HUES48 (cell line): Measurements from ENCODE around the gene SLC4A4.

Experiments used
- H3K27ac ChIP-seq: one replicate; pipeline ENCODE4 v1.7.0; 2013; ENCODE audit warnings: low read depth, low read length, inconsistent platforms
- H3K27me3 ChIP-seq: 2 replicates; pipeline ENCODE4 v1.6.1; 2013; ENCODE audit warnings: mild to moderate bottlenecking, low read length; ENCODE audit not compliant: control insufficient read depth, insufficient read depth
- H3K36me3 ChIP-seq: 2 replicates; pipeline ENCODE4 v1.6.1; 2013; ENCODE audit warnings: low read length; ENCODE audit not compliant: control insufficient read depth, insufficient read depth
- H3K4me1 ChIP-seq: 2 replicates; pipeline ENCODE4 v1.6.1; 2013; ENCODE audit warnings: mild to moderate bottlenecking, low read length; ENCODE audit not compliant: control insufficient read depth, insufficient read depth
- H3K4me3 ChIP-seq: 2 replicates; pipeline ENCODE4 v1.5.1; 2013; ENCODE audit warnings: mild to moderate bottlenecking, low read depth, low read length
- H3K9ac ChIP-seq: 2 replicates; pipeline ENCODE4 v1.6.1; 2013; ENCODE audit warnings: mild to moderate bottlenecking, low read depth, low read length, moderate library complexity
- H3K9me3 ChIP-seq: 2 replicates; pipeline ENCODE4 v1.6.1; 2013; ENCODE audit warnings: low read length; ENCODE audit not compliant: control insufficient read depth, insufficient read depth

SLC4A4 gene

DNA sequence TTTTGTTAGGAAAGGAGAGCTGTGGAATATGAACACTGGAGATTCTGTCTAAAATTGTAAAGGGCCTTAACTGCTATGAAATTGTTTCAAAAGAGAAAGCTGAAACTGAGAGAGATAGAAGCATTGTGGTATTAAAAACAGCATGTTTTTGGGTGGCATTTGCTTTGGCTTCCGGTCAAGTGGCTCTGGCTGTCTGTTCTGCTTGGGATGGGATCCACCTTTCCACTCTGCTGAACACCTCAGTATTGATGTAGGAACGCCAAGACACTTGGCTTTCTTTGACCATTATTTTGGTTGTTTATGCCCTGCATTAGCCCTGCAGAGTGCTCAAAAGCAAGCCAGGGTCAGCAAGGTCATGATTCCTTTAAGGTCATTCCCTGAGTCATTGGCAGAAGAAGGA lies 199.7 kb downstream of the SLC4A4 start:
- Histone ChIP-seq H3K36me3 (no peaks in the 10 kb centered on the region), H3K27ac (no peak overlapping the region), H3K4me1 (no peaks in the 10 kb centered on the region), H3K9me3 (no peaks in the 10 kb centered on the region), H3K9ac (no peak overlapping the region), H3K27me3 (no peaks in the 10 kb centered on the region), H3K4me3 (no peak overlapping the region)

DNA sequence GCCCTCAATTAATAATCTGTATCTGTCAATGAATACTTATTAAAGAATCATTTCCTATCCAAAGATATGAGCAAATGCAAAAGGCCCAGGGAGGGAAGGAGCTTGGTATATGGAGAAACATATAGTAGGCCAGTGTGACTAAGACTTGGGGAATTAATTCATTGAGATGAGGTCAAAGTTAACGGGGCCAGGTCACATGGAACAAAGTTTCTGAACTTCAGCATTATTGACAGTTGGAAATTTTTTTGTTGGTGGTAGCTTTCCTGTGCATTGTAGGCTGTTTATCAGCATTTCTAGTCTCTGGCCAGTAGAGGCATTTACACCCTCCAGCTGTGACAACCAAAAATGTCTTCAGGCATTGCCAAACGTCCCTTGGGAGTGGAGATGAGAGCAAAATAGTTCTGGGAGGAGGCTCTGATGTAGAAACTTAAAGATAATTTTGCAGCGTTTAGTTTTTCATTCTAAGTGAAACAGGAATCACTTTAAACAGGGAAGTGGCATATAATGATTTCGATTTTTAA lies 202.0 kb downstream of the SLC4A4 start:
- Histone ChIP-seq H3K9ac (no peak overlapping the region), H3K9me3 (no peaks in the 10 kb centered on the region), H3K4me3 (no peak overlapping the region), H3K4me1 (no peaks in the 10 kb centered on the region), H3K27ac (no peak overlapping the region), H3K36me3 (no peaks in the 10 kb centered on the region), H3K27me3 (no peaks in the 10 kb centered on the region)

DNA sequence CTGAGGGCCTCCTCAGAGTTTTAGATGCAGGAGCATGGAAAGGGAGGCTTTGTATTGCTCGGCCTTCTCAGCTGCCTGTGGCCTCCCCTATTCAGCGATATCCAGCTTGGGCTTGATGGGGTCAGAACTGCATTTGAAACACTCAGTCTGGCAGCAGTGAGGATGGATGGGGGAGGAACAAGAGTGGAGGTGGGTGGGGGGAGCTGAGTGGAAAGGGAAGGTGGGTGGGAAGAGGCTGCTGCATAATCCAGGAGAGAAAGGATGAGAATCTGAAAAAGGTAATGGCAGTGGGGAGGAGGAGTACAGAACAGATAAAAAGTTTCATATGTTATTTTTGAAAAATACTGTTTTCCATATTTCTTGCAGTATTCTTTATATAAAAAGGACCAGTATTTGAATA lies 202.7 kb downstream of the SLC4A4 start:
- no peaks in the 10 kb centered on the region for H3K27me3 ChIP-seq
- H3K27ac ChIP-seq, result no peak overlapping the region
- H3K9me3 ChIP-seq, result no peaks in the 10 kb centered on the region
- H3K4me1 ChIP-seq, result no peaks in the 10 kb centered on the region
- H3K36me3 ChIP-seq, result no peaks in the 10 kb centered on the region
- no peak overlapping the region for H3K4me3 ChIP-seq
- no peak overlapping the region for H3K9ac ChIP-seq

DNA sequence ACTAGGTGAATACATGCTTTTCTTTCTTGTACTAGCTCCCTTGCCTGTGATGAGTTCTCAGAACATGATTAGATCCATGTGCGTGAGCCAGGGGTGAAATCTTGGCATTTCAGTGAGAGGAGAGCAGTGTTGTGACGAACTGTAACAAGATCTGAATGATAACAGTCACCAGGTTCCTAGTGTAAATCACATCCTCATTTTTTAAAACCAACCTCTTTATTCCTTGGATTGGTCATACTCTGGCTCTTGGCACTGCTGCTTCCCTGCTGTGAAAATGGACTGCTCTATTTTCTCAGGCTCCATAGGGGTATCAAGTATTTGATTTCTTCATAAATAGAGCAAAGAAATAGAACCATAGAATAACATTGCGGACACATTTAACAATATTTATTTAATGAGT lies 206.3 kb downstream of the SLC4A4 start:
- no peak overlapping the region for H3K9ac ChIP-seq
- H3K27ac ChIP-seq, result no peak overlapping the region
- H3K36me3 ChIP-seq, result no peaks in the 10 kb centered on the region
- no peak overlapping the region for H3K4me3 ChIP-seq
- H3K9me3 ChIP-seq, result no peaks in the 10 kb centered on the region
- no peaks in the 10 kb centered on the region for H3K27me3 ChIP-seq
- peaks cover 4% of the 10 kb centered on the region; the same call in 1 of the 2 replicates for H3K4me1 ChIP-seq

DNA sequence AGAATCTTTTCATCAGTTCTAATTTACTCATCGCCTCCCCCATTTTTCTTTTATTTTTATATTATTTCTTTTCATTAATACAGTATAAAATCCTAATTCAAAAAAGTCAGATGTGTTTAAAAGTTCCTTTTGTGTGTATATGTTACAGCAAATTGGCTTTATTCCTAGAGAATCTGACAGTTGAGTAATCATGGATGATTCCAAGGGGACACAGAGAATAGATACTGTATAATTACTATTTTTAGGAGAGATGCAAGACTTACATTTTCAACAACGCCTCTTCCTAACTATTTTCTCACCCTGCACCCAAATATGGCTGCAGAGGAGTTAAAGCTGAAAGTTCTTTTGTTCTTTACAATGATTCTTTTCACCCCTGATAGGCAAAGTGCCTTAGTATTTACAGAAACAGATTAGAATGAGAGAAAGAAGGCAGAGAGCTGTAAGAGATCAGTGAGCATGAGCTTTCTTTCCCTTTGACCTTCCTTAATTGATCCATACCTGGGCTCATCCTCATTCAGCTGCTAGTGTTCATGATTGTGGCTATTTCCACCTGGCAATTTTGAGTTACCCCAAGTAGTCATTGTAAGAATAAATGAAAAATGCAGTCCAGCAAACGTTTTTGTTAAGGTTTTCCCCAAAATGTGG lies 210.8 kb downstream of the SLC4A4 start:
- Histone ChIP-seq H3K9me3 (no peaks in the 10 kb centered on the region), H3K4me1 (peaks cover 13% of the 10 kb centered on the region; the same call in 1 of the 2 replicates), H3K9ac (no peak overlapping the region), H3K36me3 (no peaks in the 10 kb centered on the region), H3K27ac (peak overlapping the region; percentile 34), H3K4me3 (no peak overlapping the region), H3K27me3 (no peaks in the 10 kb centered on the region)

DNA sequence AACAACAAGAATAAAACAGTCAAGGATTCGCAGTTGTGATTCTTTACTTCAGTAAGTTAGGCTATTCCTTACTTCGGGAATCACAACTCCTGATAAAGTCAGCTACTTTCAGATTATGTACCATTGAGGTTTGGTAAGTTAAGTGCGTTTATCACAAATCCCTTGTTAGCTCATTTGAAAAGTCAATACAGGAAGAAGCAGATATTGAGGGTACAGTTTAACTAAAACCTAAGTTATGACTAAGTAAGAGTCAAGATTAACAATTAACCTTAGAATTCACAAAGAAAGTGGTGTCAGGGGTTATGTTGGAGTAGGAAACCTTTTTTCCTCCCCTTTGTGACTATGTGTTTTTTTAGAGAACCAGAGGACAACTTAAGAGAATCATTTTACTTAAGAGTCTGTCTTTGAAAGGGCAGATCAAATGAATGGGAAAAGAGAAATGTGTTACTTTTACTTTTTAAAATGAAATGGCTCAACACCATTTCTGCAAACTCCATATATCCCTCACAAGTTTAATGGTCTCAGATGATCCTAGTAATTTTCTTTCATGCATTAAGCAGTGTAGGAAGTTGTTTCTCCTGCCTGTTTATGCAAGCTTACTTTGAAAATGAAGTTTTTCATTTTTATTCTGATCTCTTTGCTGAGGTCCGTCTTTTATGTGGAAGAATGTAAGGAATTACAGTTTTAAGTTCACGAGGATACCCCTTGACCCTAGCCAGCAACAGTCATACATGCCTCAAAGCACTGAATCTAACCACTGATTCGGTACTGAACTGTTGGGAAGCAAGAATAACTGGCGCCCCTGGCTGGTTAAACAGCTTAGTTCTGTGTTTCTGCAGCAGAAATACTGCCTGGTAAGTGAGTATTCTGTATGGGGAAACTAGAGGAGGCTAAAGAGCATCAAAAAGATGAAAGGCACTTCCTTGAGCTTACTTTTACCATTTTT lies 211.7 kb downstream of the SLC4A4 start:
- Histone ChIP-seq H3K4me3 (no peak overlapping the region), H3K27me3 (no peaks in the 10 kb centered on the region), H3K36me3 (no peaks in the 10 kb centered on the region)

DNA sequence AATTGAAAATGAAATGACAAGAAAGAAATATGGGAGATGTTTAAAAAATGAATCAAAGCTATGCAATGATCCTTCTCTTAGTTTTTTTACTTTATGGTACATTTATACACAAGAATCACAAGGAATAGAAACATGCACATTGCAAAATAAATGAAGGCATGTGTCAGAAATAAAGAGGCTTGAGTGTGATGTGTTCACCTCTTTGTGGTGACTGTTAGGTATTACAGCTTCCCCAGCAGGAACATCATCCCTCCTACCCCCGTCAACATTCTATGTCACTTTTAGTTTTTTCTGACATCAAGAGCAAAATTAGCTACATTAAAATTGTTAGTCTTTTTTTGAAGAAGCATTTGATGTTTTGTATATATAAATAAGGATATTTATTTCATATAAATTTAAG lies 214.8 kb downstream of the SLC4A4 start:
- Histone ChIP-seq H3K9me3 (no peaks in the 10 kb centered on the region), H3K36me3 (no peaks in the 10 kb centered on the region), H3K27ac (no peak overlapping the region), H3K4me3 (no peak overlapping the region), H3K27me3 (no peaks in the 10 kb centered on the region), H3K9ac (no peak overlapping the region), H3K4me1 (peaks cover 13% of the 10 kb centered on the region; the same call in 1 of the 2 replicates)

More for the DNA sequence above, 211.7 kb downstream of the SLC4A4 start:
- Histone ChIP-seq H3K9me3 (no peaks in the 10 kb centered on the region), H3K27ac (peak overlapping the region; percentile 57), H3K9ac (no peak overlapping the region), H3K4me1 (peaks cover 13% of the 10 kb centered on the region; the same call in 1 of the 2 replicates)

DNA sequence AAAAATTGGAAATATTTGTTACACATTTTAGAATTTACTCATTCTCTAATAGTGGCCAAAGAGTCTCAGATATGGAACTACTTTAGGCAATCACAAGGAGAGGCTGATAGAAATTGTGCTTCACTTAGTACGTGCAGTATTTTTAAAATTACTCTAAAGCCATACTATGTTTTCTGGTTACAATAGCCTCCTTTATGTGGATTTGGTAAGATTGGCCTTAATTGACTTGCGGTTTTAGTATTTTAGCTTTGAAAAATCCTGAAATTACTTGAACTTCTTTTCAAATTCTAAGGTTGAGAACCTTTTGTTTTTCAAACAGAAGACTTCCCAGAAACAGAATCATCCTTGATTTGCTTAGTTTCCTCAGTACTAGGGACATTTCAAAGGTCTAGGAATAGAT lies 215.2 kb downstream of the SLC4A4 start:
- H3K4me3 ChIP-seq, result no peak overlapping the region
- H3K9me3 ChIP-seq, result no peaks in the 10 kb centered on the region
- H3K4me1 ChIP-seq, result peaks cover 13% of the 10 kb centered on the region; the same call in 1 of the 2 replicates
- no peaks in the 10 kb centered on the region for H3K27me3 ChIP-seq
- no peak overlapping the region for H3K27ac ChIP-seq
- H3K9ac ChIP-seq, result no peak overlapping the region
- H3K36me3 ChIP-seq, result no peaks in the 10 kb centered on the region

DNA sequence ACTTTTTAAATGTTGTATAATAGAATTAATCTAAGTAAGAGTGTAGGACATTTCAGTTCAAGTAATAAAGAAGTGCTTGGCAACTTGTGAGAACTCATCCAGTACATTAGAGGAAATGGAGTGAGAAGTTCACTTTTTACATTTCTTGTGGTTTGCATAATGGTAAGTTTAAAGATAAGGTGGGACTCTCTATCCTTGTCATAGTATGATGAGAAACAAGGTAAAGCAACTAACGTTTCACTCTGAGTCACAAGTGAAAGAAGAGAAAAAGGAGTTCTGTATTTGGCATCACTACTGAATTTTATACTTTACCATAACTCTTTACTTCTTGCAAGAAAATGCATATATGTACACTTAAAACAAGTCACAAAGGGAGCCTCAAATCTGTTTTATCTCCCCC lies 219.4 kb downstream of the SLC4A4 start:
- H3K4me3 ChIP-seq, result no peak overlapping the region
- H3K27me3 ChIP-seq, result no peaks in the 10 kb centered on the region
- no peak overlapping the region for H3K9ac ChIP-seq
- H3K9me3 ChIP-seq, result no peaks in the 10 kb centered on the region
- H3K4me1 ChIP-seq, result no peaks in the 10 kb centered on the region
- no peak overlapping the region for H3K27ac ChIP-seq
- no peaks in the 10 kb centered on the region for H3K36me3 ChIP-seq

DNA sequence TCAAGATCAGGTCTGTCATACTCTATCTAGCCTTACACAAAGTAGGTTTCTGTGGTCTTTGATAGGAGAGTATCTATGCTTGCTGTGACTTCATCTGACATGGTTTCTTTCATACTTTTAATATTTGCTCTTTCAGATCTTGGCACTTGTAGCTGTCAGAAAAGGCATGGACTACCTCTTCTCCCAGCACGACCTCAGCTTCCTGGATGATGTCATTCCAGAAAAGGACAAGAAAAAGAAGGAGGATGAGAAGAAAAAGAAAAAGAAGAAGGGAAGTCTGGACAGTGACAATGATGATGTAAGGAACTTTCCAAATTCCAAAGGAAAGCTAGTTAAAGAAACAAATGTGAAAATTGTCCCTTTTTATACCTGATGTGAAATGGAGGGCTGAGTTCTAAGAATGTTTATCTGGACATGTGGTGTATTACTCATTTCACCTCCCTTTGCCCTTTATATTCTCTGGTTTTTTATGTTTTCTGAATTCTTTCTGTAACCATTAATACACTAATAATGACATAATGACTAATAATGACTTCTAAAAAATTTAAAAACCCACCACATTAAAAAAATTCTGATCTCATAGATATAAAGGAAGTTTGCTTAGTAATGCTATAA lies 221.2 kb downstream of the SLC4A4 start:
- Histone ChIP-seq H3K27me3 (no peaks in the 10 kb centered on the region), H3K9ac (no peak overlapping the region), H3K27ac (no peak overlapping the region), H3K4me3 (no peak overlapping the region), H3K36me3 (no peaks in the 10 kb centered on the region), H3K9me3 (no peaks in the 10 kb centered on the region), H3K4me1 (no peaks in the 10 kb centered on the region)
